ENCODE results near the gene FOXD3. TPM values are rescaled to one million over a fixed set of nuclear protein-coding genes. Genes with fewer than 3 reads are reported as not detected.

Gene FOXD3
- total and polyA plus RNA-seq, 2 experiments from 2014 or later = 13.8 to 49.0 TPM

GRCh38 chr1:63281753-63282152 lies 40.6 kb upstream of the FOXD3 start (continued):
- no peak for TF ChIP-seq CTCF (conservative IDR thresholded peaks at IDR 0.05; ENCODE audit: low read depth in 2 of 2)
- TF ChIP-seq ETS1 (IDR thresholded peaks at IDR 0.05) = no peak
- no peak for TF ChIP-seq STAT1 (IDR thresholded peaks at IDR 0.05; ENCODE audit: unreplicated experiment)
- no peak for TF ChIP-seq CREB1 (CRISPR knock-in tag; IDR thresholded peaks at IDR 0.05; ENCODE audit: low read depth)
- no peak for TF ChIP-seq POLR2AphosphoS5 (IDR thresholded peaks at IDR 0.05; ENCODE audit: low read depth)
- TF ChIP-seq EZH2 (IDR thresholded peaks at IDR 0.05; ENCODE audit: low read depth, unreplicated experiment) = no peak

DNA sequence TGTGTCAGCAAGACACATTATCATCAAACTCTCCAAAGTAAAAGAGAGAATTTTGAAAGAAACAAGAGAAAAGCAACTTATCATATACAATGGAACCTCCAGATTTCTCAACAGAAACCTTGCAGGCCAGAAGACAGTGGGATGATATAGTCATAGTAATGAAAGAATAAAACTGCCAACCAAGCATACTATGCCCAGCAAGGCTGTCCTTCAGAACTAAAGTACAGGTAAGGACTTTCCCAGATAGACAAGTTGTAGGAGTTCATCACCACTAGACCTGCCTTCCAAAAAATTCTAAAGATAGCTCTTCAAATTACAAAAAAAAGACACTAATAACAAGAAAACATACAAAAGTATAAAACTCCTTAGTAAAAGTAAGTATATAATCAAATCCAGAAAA lies 33.2 kb upstream of the FOXD3 start:
- Mint-ChIP-seq H3K4me3 (no peak overlapping the region), H3K9me3 (peaks cover 46% of the 10 kb centered on the region), H3K27ac (no peak overlapping the region)
- TF ChIP-seq STAT1 (IDR thresholded peaks at IDR 0.05; ENCODE audit: unreplicated experiment) (no peak), EZH2phosphoT487 (IDR thresholded peaks at IDR 0.05; ENCODE audit: unreplicated experiment) (no peak), CTCF (conservative IDR thresholded peaks at IDR 0.05; ENCODE audit: low read depth in 2 of 2) (no peak), REST (IDR thresholded peaks at IDR 0.05; ENCODE audit: unreplicated experiment) (no peak), JUNB (IDR thresholded peaks at IDR 0.05; ENCODE audit: unreplicated experiment) (no peak), ZNF331 (CRISPR knock-in tag; IDR thresholded peaks at IDR 0.05; ENCODE audit: low read depth) (no peak)

More for the DNA sequence above, 33.2 kb upstream of the FOXD3 start:
- Histone ChIP-seq H3K27ac (ENCODE audit: low read depth) (no peak overlapping the region), H3K4me1 (ENCODE audit: insufficient read depth) (peaks cover 6% of the 10 kb centered on the region), H3K9me2 (ENCODE audit: insufficient read depth) (no peaks in the 10 kb centered on the region), H2AFZ (no peak overlapping the region), H3K36me3 (ENCODE audit: insufficient read depth) (peaks cover 7% of the 10 kb centered on the region; the same call in 1 of the 2 replicates), H3F3A (replicated peaks; ENCODE audit: low read depth) (no peaks in the 10 kb centered on the region), H3K4me3 (no peak overlapping the region), H3K4me2 (no peak overlapping the region), H4K20me1 (replicated peaks; ENCODE audit: insufficient read depth) (no peaks in the 10 kb centered on the region), H3K79me2 (replicated peaks; ENCODE audit: insufficient read depth) (no peaks in the 10 kb centered on the region), H3K27me3 (ENCODE audit: insufficient read depth) (no peaks in the 10 kb centered on the region)
- peak; percentile 35 for DNase-seq (ENCODE audit: low spot score)
- ATAC-seq = no peak
- no peaks in the 10 kb centered on the region; the same call in 2 of the 3 replicates for H3K4me1 Mint-ChIP-seq
- peaks cover 46% of the 10 kb centered on the region for H3K36me3 Mint-ChIP-seq (ENCODE audit: low read depth)
- H3K27me3 Mint-ChIP-seq (ENCODE audit: insufficient read depth, low read depth, poor library complexity) = peaks cover 9% of the 10 kb centered on the region
